GM12872 (cell line): Measurements from ENCODE around the gene DNASE1L1.

ENCODE experiments used
- CTCF ChIP-seq: IDR thresholded peaks from 3 replicates; pipeline ENCODE4 v1.5.1; 2011; ENCODE audit warnings: low read depth, mild to moderate bottlenecking, low read length, moderate library complexity; ENCODE audit not compliant: insufficient read depth

DNASE1L1 gene

GRCh38 chrX:154363706-154364439 lies 45.2 kb downstream of the DNASE1L1 start:
- no peak for TF ChIP-seq CTCF

- no peak for TF ChIP-seq CTCF
These were observed 46.8 kb downstream of the DNASE1L1 start for GRCh38 chrX:154362085-154362742.

- no peak for TF ChIP-seq CTCF
These were observed 48.8 kb downstream of the DNASE1L1 start for GRCh38 chrX:154360155-154360713.

- TF ChIP-seq CTCF, result no peak
These were observed 49.5 kb downstream of the DNASE1L1 start for GRCh38 chrX:154359362-154360154.

GRCh38 chrX:154358829-154359228 lies 50.2 kb downstream of the DNASE1L1 start:
- no peak for TF ChIP-seq CTCF

GRCh38 chrX:154358011-154358410 lies 51.0 kb downstream of the DNASE1L1 start:
- TF ChIP-seq CTCF, result no peak

- TF ChIP-seq CTCF, result no peak
These were observed 51.8 kb downstream of the DNASE1L1 start for GRCh38 chrX:154357205-154357604.
